ENCODE data around the gene LTB4R2. TPM values are rescaled to one million over a fixed set of nuclear protein-coding genes. Genes with fewer than 3 reads are reported as not detected.

LTB4R2 gene, protein sequence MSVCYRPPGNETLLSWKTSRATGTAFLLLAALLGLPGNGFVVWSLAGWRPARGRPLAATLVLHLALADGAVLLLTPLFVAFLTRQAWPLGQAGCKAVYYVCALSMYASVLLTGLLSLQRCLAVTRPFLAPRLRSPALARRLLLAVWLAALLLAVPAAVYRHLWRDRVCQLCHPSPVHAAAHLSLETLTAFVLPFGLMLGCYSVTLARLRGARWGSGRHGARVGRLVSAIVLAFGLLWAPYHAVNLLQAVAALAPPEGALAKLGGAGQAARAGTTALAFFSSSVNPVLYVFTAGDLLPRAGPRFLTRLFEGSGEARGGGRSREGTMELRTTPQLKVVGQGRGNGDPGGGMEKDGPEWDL
- polyA plus RNA-seq (2012; ENCODE audit: low read depth, missing spikeins) = 2.9 TPM

DNA sequence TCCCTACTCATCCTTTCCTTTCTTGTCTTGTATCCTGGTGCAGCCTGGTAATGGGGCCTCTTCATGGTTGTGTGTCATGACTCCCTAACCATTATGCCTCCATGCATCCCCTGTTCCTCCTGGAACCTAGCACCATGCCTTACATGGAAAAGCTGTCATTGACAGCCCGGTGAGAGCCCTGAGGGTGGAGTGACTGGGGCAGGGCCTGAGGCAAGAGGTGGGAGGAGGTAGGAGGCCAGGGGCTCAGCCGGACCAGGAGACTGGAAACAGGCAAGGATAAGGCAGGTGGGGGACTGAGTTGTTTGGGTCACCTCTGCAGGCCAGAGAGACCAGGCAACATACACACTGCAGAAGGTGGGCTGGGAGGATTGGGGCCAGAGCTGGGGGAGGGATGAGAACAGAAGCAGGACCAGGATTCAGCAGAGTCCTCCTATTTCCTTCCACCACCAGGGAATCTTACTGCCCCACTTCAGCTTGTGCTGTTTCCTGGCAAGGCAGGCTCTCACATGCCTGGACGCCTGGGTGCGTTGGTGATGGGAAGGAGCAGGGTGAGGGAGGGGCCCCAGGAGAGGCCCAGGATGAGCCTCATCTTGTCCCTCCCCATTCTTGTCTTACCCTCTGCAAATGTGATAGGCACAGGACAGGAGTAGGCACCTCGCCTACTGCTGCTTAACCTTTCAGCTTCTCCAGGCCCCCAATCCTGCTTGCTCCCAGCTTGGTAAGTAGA is at the start of gene LTB4R2:
LTB4R2 (plus strand) TSS at position 603 of the 727 bp plus-strand sequence. CDS start 525 bp downstream, outside the sequence.
- DNase-seq (ENCODE audit: insufficient read length, low spot score) (no peak), FAIRE-seq (peak; percentile 13)
- TF ChIP-seq PAX5 (IDR thresholded peaks at IDR 0.05; ENCODE audit: insufficient read depth, low read length, severe bottlenecking) (no peak), SPI1 (IDR thresholded peaks at IDR 0.05; ENCODE audit: low read depth, low read length) (no peak), POU2F2 (IDR thresholded peaks at IDR 0.05; ENCODE audit: low read depth, low read length) (no peak), TAF1 (IDR thresholded peaks at IDR 0.05; ENCODE audit: low read depth, low read length) (no peak), POLR2A (IDR thresholded peaks at IDR 0.05; ENCODE audit: low read depth, low read length) (no peak), POLR2AphosphoS5 (IDR thresholded peaks at IDR 0.05; ENCODE audit: low read depth, low read length) (no peak)

- TF ChIP-seq POLR2A (IDR thresholded peaks at IDR 0.05; ENCODE audit: low read depth, low read length) = no peak
- TF ChIP-seq SPI1 (IDR thresholded peaks at IDR 0.05; ENCODE audit: low read depth, low read length) = no peak
- no peak for TF ChIP-seq POLR2AphosphoS5 (IDR thresholded peaks at IDR 0.05; ENCODE audit: low read depth, low read length)
- no peak for TF ChIP-seq TAF1 (IDR thresholded peaks at IDR 0.05; ENCODE audit: low read depth, low read length)
- TF ChIP-seq POU2F2 (IDR thresholded peaks at IDR 0.05; ENCODE audit: low read depth, low read length) = no peak
- no peak for TF ChIP-seq PAX5 (IDR thresholded peaks at IDR 0.05; ENCODE audit: insufficient read depth, low read length, severe bottlenecking)
- no peak for FAIRE-seq
Measured at GRCh38 chr14:24260780-24261157, 49.2 kb upstream of the LTB4R2 start.

DNA sequence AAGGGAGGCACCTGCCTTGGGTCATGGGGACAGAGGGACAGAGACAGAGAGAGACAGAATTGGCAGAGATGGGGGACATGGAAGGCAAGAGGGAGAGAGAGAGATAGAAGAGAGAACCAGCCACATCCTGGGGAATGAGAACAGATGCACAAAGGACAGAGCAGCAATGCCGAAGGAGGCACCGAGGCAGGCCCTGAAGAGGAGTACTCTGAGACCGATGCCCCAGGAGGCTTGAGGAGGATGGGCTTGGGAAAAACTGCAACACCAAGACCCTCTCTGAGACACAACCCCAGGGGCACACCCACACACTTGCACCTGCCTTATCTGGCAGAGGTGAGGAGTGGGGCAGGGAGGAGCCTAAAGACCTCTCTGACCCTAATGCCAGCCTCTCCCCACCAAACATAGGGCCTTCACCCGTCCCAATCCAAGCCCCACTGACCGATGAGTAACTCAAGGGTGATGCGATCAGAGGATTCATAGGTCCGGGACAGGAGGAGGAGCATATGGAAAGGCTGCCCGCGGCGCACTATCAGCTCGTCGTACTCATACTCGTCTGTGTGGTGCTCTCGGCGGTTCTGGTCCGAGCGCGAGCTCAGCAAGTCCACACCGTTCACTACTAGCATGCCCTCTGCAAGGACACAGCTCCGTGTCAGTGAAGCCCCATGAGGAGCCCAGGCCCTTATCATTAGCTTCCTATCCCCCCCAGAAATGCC is 48.5 kb upstream of the LTB4R2 start:
- TF ChIP-seq POLR2A (IDR thresholded peaks at IDR 0.05; ENCODE audit: low read depth, low read length) = no peak
- TF ChIP-seq PAX5 (IDR thresholded peaks at IDR 0.05; ENCODE audit: insufficient read depth, low read length, severe bottlenecking) = no peak
- no peak for TF ChIP-seq TAF1 (IDR thresholded peaks at IDR 0.05; ENCODE audit: low read depth, low read length)
- TF ChIP-seq POU2F2 (IDR thresholded peaks at IDR 0.05; ENCODE audit: low read depth, low read length) = no peak
- no peak for TF ChIP-seq SPI1 (IDR thresholded peaks at IDR 0.05; ENCODE audit: low read depth, low read length)
- TF ChIP-seq POLR2AphosphoS5 (IDR thresholded peaks at IDR 0.05; ENCODE audit: low read depth, low read length) = no peak
- FAIRE-seq (no peak), DNase-seq (ENCODE audit: insufficient read length, low spot score) (no peak)

More at GRCh38 chr14:24260780-24261157, 49.2 kb upstream of the LTB4R2 start:
- DNase-seq (ENCODE audit: insufficient read length, low spot score) = no peak

DNA sequence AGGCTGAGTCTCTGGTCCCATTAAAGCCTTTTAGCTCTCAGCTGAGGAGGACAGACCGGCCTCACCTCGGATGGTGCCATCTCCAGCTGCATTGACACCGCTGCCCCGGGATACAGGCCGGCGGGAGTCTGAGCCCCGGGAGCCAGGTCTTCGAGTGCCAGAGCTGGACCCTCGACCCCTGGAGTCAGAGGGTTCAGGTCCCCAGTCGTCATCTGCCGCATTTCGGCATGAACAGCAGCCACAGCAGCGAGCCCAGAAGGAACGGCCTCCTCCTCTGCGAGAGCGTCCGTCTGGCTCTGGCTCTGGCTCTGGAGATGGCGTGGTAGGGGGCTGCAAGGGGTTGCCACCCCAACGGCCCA is 48.0 kb upstream of the LTB4R2 start:
- DNase-seq (ENCODE audit: insufficient read length, low spot score) = no peak
- no peak for FAIRE-seq
- no peak for TF ChIP-seq PAX5 (IDR thresholded peaks at IDR 0.05; ENCODE audit: insufficient read depth, low read length, severe bottlenecking)
- no peak for TF ChIP-seq POLR2A (IDR thresholded peaks at IDR 0.05; ENCODE audit: low read depth, low read length)
- TF ChIP-seq POU2F2 (IDR thresholded peaks at IDR 0.05; ENCODE audit: low read depth, low read length) = no peak
- no peak for TF ChIP-seq POLR2AphosphoS5 (IDR thresholded peaks at IDR 0.05; ENCODE audit: low read depth, low read length)
- TF ChIP-seq TAF1 (IDR thresholded peaks at IDR 0.05; ENCODE audit: low read depth, low read length) = no peak
- no peak for TF ChIP-seq SPI1 (IDR thresholded peaks at IDR 0.05; ENCODE audit: low read depth, low read length)

GRCh38 chr14:24262821-24263733 is 46.9 kb upstream of the LTB4R2 start, which contains the start of gene TGM1:
Gene TGM1, minus strand, starts transcription at chr14:24263177. Its CDS starts 825 bp downstream, at chr14:24262352.
- FAIRE-seq (no peak), DNase-seq (ENCODE audit: insufficient read length, low spot score) (no peak)
- TF ChIP-seq TAF1 (IDR thresholded peaks at IDR 0.05; ENCODE audit: low read depth, low read length) (no peak), PAX5 (IDR thresholded peaks at IDR 0.05; ENCODE audit: insufficient read depth, low read length, severe bottlenecking) (no peak), SPI1 (IDR thresholded peaks at IDR 0.05; ENCODE audit: low read depth, low read length) (no peak), POU2F2 (IDR thresholded peaks at IDR 0.05; ENCODE audit: low read depth, low read length) (no peak), POLR2A (IDR thresholded peaks at IDR 0.05; ENCODE audit: low read depth, low read length) (no peak), POLR2AphosphoS5 (IDR thresholded peaks at IDR 0.05; ENCODE audit: low read depth, low read length) (no peak)

DNA sequence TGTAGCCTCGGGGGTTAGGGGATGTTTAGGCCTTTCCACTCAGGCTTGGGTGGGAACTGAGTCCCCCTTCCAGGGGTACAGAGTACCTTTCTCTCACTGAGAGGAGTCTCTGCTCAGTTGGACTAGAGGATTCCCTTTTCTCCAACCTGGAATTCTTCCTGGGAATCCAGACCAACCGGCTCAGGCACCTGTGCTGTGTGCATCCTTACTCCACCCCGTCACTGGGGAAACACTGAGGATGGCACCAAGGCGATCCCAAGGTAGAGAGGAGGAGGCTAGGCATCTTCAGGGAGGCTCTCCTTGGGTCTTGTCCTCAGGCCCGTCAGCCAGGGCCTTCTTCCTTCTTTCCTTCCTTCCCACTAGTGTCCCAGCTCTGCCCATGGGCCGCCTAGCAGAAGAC is 46.1 kb upstream of the LTB4R2 start:
- FAIRE-seq (no peak), DNase-seq (ENCODE audit: insufficient read length, low spot score) (no peak)
- no peak for TF ChIP-seq SPI1 (IDR thresholded peaks at IDR 0.05; ENCODE audit: low read depth, low read length)
- no peak for TF ChIP-seq POLR2A (IDR thresholded peaks at IDR 0.05; ENCODE audit: low read depth, low read length)
- no peak for TF ChIP-seq POU2F2 (IDR thresholded peaks at IDR 0.05; ENCODE audit: low read depth, low read length)
- no peak; the same call in 1 of the 2 replicates for TF ChIP-seq POLR2AphosphoS5 (IDR thresholded peaks at IDR 0.05; ENCODE audit: low read depth, low read length)
- no peak for TF ChIP-seq TAF1 (IDR thresholded peaks at IDR 0.05; ENCODE audit: low read depth, low read length)
- TF ChIP-seq PAX5 (IDR thresholded peaks at IDR 0.05; ENCODE audit: insufficient read depth, low read length, severe bottlenecking) = no peak

GRCh38 chr14:24264298-24264697 is 45.6 kb upstream of the LTB4R2 start:
- FAIRE-seq = no peak
- DNase-seq (ENCODE audit: insufficient read length, low spot score) = no peak
- no peak; the same call in 1 of the 2 replicates for TF ChIP-seq POLR2AphosphoS5 (IDR thresholded peaks at IDR 0.05; ENCODE audit: low read depth, low read length)
- TF ChIP-seq POLR2A (IDR thresholded peaks at IDR 0.05; ENCODE audit: low read depth, low read length) = no peak
- no peak for TF ChIP-seq TAF1 (IDR thresholded peaks at IDR 0.05; ENCODE audit: low read depth, low read length)
- TF ChIP-seq POU2F2 (IDR thresholded peaks at IDR 0.05; ENCODE audit: low read depth, low read length) = no peak
- TF ChIP-seq SPI1 (IDR thresholded peaks at IDR 0.05; ENCODE audit: low read depth, low read length) = no peak
- TF ChIP-seq PAX5 (IDR thresholded peaks at IDR 0.05; ENCODE audit: insufficient read depth, low read length, severe bottlenecking) = no peak

Measured in GM12891 (cell line).